CD4-positive, CD25-positive, alpha-beta regulatory T cell (primary cell): Measurements from ENCODE around the gene HTR7. TPM values are rescaled to one million over a fixed set of nuclear protein-coding genes. Genes with fewer than 3 reads are reported as not detected.
"Not testable (repeated sequence)": the region's sequence is repeated elsewhere in the genome, so short reads cannot be mapped to it uniquely, and the experiment has no call there.

Source experiments
- ATAC-seq, 2 donors: fragments of 150-1000 bp; cut with Tn5 transposase; one replicate each; pipeline ENCODE4 v1.10.0; 2021; ENCODE audit warnings: low read depth in 2 of 2, moderate number of reproducible peaks in 2 of 2, moderate library complexity in 1 of 2
- DNase-seq, 3 donors: peaks; one replicate each; pipeline versions ENCODE4 v3.0.0 to v3.0.0-alpha.2; 2012 to 2022; ENCODE audit warnings: mixed read lengths in 1 of 3
- H3K27ac ChIP-seq: one replicate; pipeline ENCODE4 v1.7.0; 2013; ENCODE audit warnings: mild to moderate bottlenecking, low read length; ENCODE audit not compliant: insufficient read depth, poor library complexity, severe bottlenecking
- H3K27me3 ChIP-seq: one replicate; pipeline ENCODE4 v1.7.0; 2013; ENCODE audit warnings: low read length; ENCODE audit not compliant: control insufficient read depth, insufficient read depth
- H3K36me3 ChIP-seq: one replicate; pipeline ENCODE4 v1.7.0; 2013; ENCODE audit warnings: mild to moderate bottlenecking, low read length, moderate library complexity; ENCODE audit not compliant: control insufficient read depth, insufficient read depth
- H3K4me1 ChIP-seq: 2 replicates; pipeline ENCODE4 v1.7.0; 2013; ENCODE audit warnings: mild to moderate bottlenecking, low read length; ENCODE audit not compliant: insufficient read depth, control insufficient read depth, poor library complexity, severe bottlenecking
- H3K4me3 ChIP-seq: one replicate; pipeline ENCODE4 v1.7.0; 2013; ENCODE audit warnings: low read depth, mild to moderate bottlenecking, low read length, moderate library complexity
- H3K9me3 ChIP-seq, 2 experiments: 1 replicate in 1 of 2; 2 replicates in 1 of 2; pipeline ENCODE4 v1.7.0; 2013; ENCODE audit warnings: low read length in 2 of 2, mild to moderate bottlenecking in 1 of 2, moderate library complexity in 1 of 2; ENCODE audit not compliant: control insufficient read depth in 2 of 2
- H3K27ac Mint-ChIP-seq, 3 donors: one replicate each; pipeline ENCODE4 v1.8.0; 2020 to 2022; ENCODE audit warnings: mild to moderate bottlenecking in 3 of 3, mixed read lengths in 3 of 3, moderate library complexity in 2 of 3
- H3K27me3 Mint-ChIP-seq: one replicate; pipeline ENCODE4 v1.8.0; 2022; ENCODE audit warnings: mild to moderate bottlenecking, mixed read lengths
- H3K36me3 Mint-ChIP-seq: one replicate; pipeline ENCODE4 v1.8.0; 2020; ENCODE audit warnings: mixed read lengths
- H3K4me1 Mint-ChIP-seq, 4 donors: one replicate each; pipeline ENCODE4 v1.8.0; 2020 to 2022; ENCODE audit warnings: mixed read lengths in 4 of 4, mild to moderate bottlenecking in 1 of 4
- H3K4me3 Mint-ChIP-seq, 4 donors: one replicate each; pipeline ENCODE4 v1.8.0; 2020 to 2022; ENCODE audit warnings: mild to moderate bottlenecking in 4 of 4, mixed read lengths in 4 of 4, moderate library complexity in 3 of 4
- H3K9me3 Mint-ChIP-seq, 7 donors: one replicate each; pipeline ENCODE4 v1.8.0; 2020 to 2022; ENCODE audit warnings: mixed read lengths in 7 of 7, mild to moderate bottlenecking in 3 of 7, moderate library complexity in 2 of 7
- polyA plus RNA-seq, 4 donors: library from polyadenylated mRNA; unstranded; fragments of 300-500 nt; fragmentation: Illumina TruSeq; gene quantifications; one replicate each; pipeline ENCODE4 v1.2.3, GENCODE V29; 2021
- total RNA-seq: library from RNA; stranded (reverse); gene quantifications from one replicate; pipeline ENCODE4 v1.2.3, GENCODE V29; 2022

The HTR7 gene
- total and polyA plus RNA-seq, 5 donors from 2014 or later, result not detected

- H3K27me3 Mint-ChIP-seq, result no peaks in the 10 kb centered on the region
- Histone ChIP-seq H3K4me3 (no peak overlapping the region), H3K4me1 (no peaks in the 10 kb centered on the region), H3K27me3 (no peaks in the 10 kb centered on the region), H3K9me3 (no peaks in the 10 kb centered on the region), H3K27ac (no peak overlapping the region), H3K36me3 (peaks cover 79% of the 10 kb centered on the region)
- peaks cover 58% of the 10 kb centered on the region for H3K36me3 Mint-ChIP-seq
- no peak for DNase-seq
- H3K4me1 Mint-ChIP-seq, result peaks cover 16 to 35% (median 20%) of the 10 kb centered on the region in 4 donors
- no peak for ATAC-seq
- peak overlapping the region in 1 of 4 donors; percentile 17 for H3K4me3 Mint-ChIP-seq
- no peak overlapping the region for H3K27ac Mint-ChIP-seq
- no peaks in the 10 kb centered on the region for H3K9me3 Mint-ChIP-seq
Measured at GRCh38 chr10:90888387-90888786, 30.5 kb upstream of the HTR7 start.

- no peak for DNase-seq
- H3K36me3 Mint-ChIP-seq, result peaks cover 55% of the 10 kb centered on the region
- H3K9me3 ChIP-seq, result no peaks in the 10 kb centered on the region
- peaks cover 15 to 37% (median 16%) of the 10 kb centered on the region in 4 donors for H3K4me1 Mint-ChIP-seq
- H3K9me3 Mint-ChIP-seq, result no peaks in the 10 kb centered on the region
- H3K36me3 ChIP-seq, result peaks cover 76% of the 10 kb centered on the region
- H3K4me3 Mint-ChIP-seq, result no peak overlapping the region
- H3K4me3 ChIP-seq, result no peak overlapping the region
- no peaks in the 10 kb centered on the region for H3K4me1 ChIP-seq
- no peak overlapping the region for H3K27ac ChIP-seq
- H3K27me3 ChIP-seq, result no peaks in the 10 kb centered on the region
- no peak overlapping the region for H3K27ac Mint-ChIP-seq
- H3K27me3 Mint-ChIP-seq, result no peaks in the 10 kb centered on the region
- no peak for ATAC-seq
Measured at GRCh38 chr10:90887555-90887954, 29.7 kb upstream of the HTR7 start.

GRCh38 chr10:90885176-90885575 lies 27.3 kb upstream of the HTR7 start:
- Histone ChIP-seq H3K36me3 (peaks cover 66% of the 10 kb centered on the region), H3K4me1 (no peaks in the 10 kb centered on the region), H3K27me3 (no peaks in the 10 kb centered on the region), H3K4me3 (no peak overlapping the region), H3K9me3 (no peaks in the 10 kb centered on the region), H3K27ac (no peak overlapping the region)
- no peak for DNase-seq
- ATAC-seq, result no peak
- H3K36me3 Mint-ChIP-seq, result peaks cover 44% of the 10 kb centered on the region
- H3K9me3 Mint-ChIP-seq, result no peaks in the 10 kb centered on the region
- H3K4me1 Mint-ChIP-seq, result peaks cover 4 to 33% (median 6%) of the 10 kb centered on the region in 4 donors
- H3K4me3 Mint-ChIP-seq, result no peak overlapping the region
- no peak overlapping the region for H3K27ac Mint-ChIP-seq
- no peaks in the 10 kb centered on the region for H3K27me3 Mint-ChIP-seq

GRCh38 chr10:90884431-90884830 lies 26.6 kb upstream of the HTR7 start:
- DNase-seq (no peak), ATAC-seq (no peak)
- Histone ChIP-seq H3K4me3 (no peak overlapping the region), H3K9me3 (no peaks in the 10 kb centered on the region), H3K4me1 (no peaks in the 10 kb centered on the region), H3K27ac (no peak overlapping the region), H3K27me3 (no peaks in the 10 kb centered on the region), H3K36me3 (peaks cover 62% of the 10 kb centered on the region)
- H3K9me3 Mint-ChIP-seq, result no peaks in the 10 kb centered on the region
- H3K4me1 Mint-ChIP-seq, result peaks cover 2 to 37% (median 9%) of the 10 kb centered on the region in 4 donors
- no peak overlapping the region for H3K4me3 Mint-ChIP-seq
- H3K27me3 Mint-ChIP-seq, result no peaks in the 10 kb centered on the region
- peak overlapping the region in 1 of 3 donors; percentile 15 for H3K27ac Mint-ChIP-seq
- H3K36me3 Mint-ChIP-seq, result peaks cover 40% of the 10 kb centered on the region

- not testable (repeated sequence) for H3K9me3 ChIP-seq, H3K4me3 ChIP-seq, H3K4me1 ChIP-seq, H3K27me3 ChIP-seq, H3K4me3 Mint-ChIP-seq, H3K27ac ChIP-seq, H3K27ac Mint-ChIP-seq, H3K27me3 Mint-ChIP-seq, H3K9me3 Mint-ChIP-seq
- DNase-seq, result peak in 2 of 3 donors; percentile 53 to 68
- peak; percentile 45 to 56 for ATAC-seq
- peaks cover 29% of the 10 kb centered on the region for H3K36me3 Mint-ChIP-seq
- peaks cover 4 to 27% (median 13%) of the 10 kb centered on the region in 4 donors for H3K4me1 Mint-ChIP-seq
- H3K36me3 ChIP-seq, result peaks cover 58% of the 10 kb centered on the region
Measured at GRCh38 chr10:90880059-90880719, 22.4 kb upstream of the HTR7 start.

- Mint-ChIP-seq H3K9me3 (no peaks in the 10 kb centered on the region), H3K27me3 (no peaks in the 10 kb centered on the region), H3K27ac (no peak overlapping the region), H3K4me3 (peak overlapping the region in 1 of 4 donors; percentile 26), H3K4me1 (peaks cover 7 to 23% (median 13%) of the 10 kb centered on the region in 4 donors), H3K36me3 (peaks cover 29% of the 10 kb centered on the region)
- no peaks in the 10 kb centered on the region for H3K4me1 ChIP-seq
- H3K9me3 ChIP-seq, result no peaks in the 10 kb centered on the region
- H3K27ac ChIP-seq, result no peak overlapping the region
- H3K4me3 ChIP-seq, result no peak overlapping the region
- H3K27me3 ChIP-seq, result no peaks in the 10 kb centered on the region
- ATAC-seq (no peak), DNase-seq (no peak)
- H3K36me3 ChIP-seq, result peaks cover 50% of the 10 kb centered on the region
Measured at GRCh38 chr10:90879062-90879461, 21.2 kb upstream of the HTR7 start.

- H3K27ac Mint-ChIP-seq, result peak overlapping the region; percentile 93 to 95 (median 95)
- Histone ChIP-seq H3K4me3 (peak overlapping the region; percentile 97), H3K27ac (no peak overlapping the region), H3K36me3 (peaks cover 21% of the 10 kb centered on the region), H3K27me3 (peaks cover 16% of the 10 kb centered on the region), H3K4me1 (peaks cover 20% of the 10 kb centered on the region), H3K9me3 (peaks cover 0 to 2% of the 10 kb centered on the region in 2 experiments)
- peaks cover 31% of the 10 kb centered on the region for H3K27me3 Mint-ChIP-seq
- peaks cover 0 to 6% (median 0%) of the 10 kb centered on the region in 7 donors for H3K9me3 Mint-ChIP-seq
- peak overlapping the region; percentile 96 to 97 (median 97) for H3K4me3 Mint-ChIP-seq
- no peak for ATAC-seq
- peak in 1 of 3 donors; percentile 23 for DNase-seq
- peaks cover 14% of the 10 kb centered on the region for H3K36me3 Mint-ChIP-seq
- H3K4me1 Mint-ChIP-seq, result peaks cover 14 to 44% (median 25%) of the 10 kb centered on the region in 4 donors
Measured at GRCh38 chr10:90872648-90873020, 14.8 kb upstream of the HTR7 start.
